Measurements from ENCODE around the gene BRF1.

BRF1 gene

GRCh38 chr14:105269405-105269804, 31.4 kb downstream of the BRF1 start:
- DNase-seq (ENCODE audit: low read depth in 2 of 3, low spot score in 1 of 3) = no peak

- no peak for DNase-seq (ENCODE audit: low read depth in 2 of 3, low spot score in 1 of 3)
Measured at GRCh38 chr14:105268736-105269354, 32.0 kb downstream of the BRF1 start.

GRCh38 chr14:105267820-105268548, 32.8 kb downstream of the BRF1 start:
- DNase-seq (ENCODE audit: low read depth in 2 of 3, low spot score in 1 of 3) = no peak

GRCh38 chr14:105261781-105262180, 39.0 kb downstream of the BRF1 start:
- no peak for DNase-seq (ENCODE audit: low read depth in 2 of 3, low spot score in 1 of 3)

GRCh38 chr14:105260959-105261358, 39.8 kb downstream of the BRF1 start:
- DNase-seq (ENCODE audit: low read depth in 2 of 3, low spot score in 1 of 3) = no peak

- no peak for DNase-seq (ENCODE audit: low read depth in 2 of 3, low spot score in 1 of 3)
Measured at GRCh38 chr14:105258846-105259245, 42.0 kb downstream of the BRF1 start.

- DNase-seq (ENCODE audit: low read depth in 2 of 3, low spot score in 1 of 3) = no peak
Measured at GRCh38 chr14:105257464-105257863, 43.3 kb downstream of the BRF1 start.

GRCh38 chr14:105256292-105256960, 44.4 kb downstream of the BRF1 start:
- no peak for DNase-seq (ENCODE audit: low read depth in 2 of 3, low spot score in 1 of 3)

GRCh38 chr14:105255021-105255507, 45.7 kb downstream of the BRF1 start:
- DNase-seq (ENCODE audit: low read depth in 2 of 3, low spot score in 1 of 3) = no peak

GRCh38 chr14:105253329-105253682, 47.5 kb downstream of the BRF1 start:
- no peak for DNase-seq (ENCODE audit: low read depth in 2 of 3, low spot score in 1 of 3)

GRCh38 chr14:105252552-105253328, 48.1 kb downstream of the BRF1 start:
- DNase-seq (ENCODE audit: low read depth in 2 of 3, low spot score in 1 of 3) = no peak

- DNase-seq (ENCODE audit: low read depth in 2 of 3, low spot score in 1 of 3) = no peak
Measured at GRCh38 chr14:105251920-105252319, 48.9 kb downstream of the BRF1 start.

GRCh38 chr14:105250986-105251385, 49.8 kb downstream of the BRF1 start:
- no peak for DNase-seq (ENCODE audit: low read depth in 2 of 3, low spot score in 1 of 3)

- no peak for DNase-seq (ENCODE audit: low read depth in 2 of 3, low spot score in 1 of 3)
Measured at GRCh38 chr14:105250008-105250366, 50.8 kb downstream of the BRF1 start.

- DNase-seq (ENCODE audit: low read depth in 2 of 3, low spot score in 1 of 3) = no peak
Measured at GRCh38 chr14:105249182-105250007, 51.4 kb downstream of the BRF1 start.

- DNase-seq (ENCODE audit: low read depth in 2 of 3, low spot score in 1 of 3) = peak; percentile 74 to 86 (median 80)
Measured at GRCh38 chr14:105248368-105249181, 52.2 kb downstream of the BRF1 start, which contains the start of gene BTBD6. TSS of gene BTBD6 (plus strand) at chr14:105248533. CDS start at chr14:105248712, 179 bp downstream.

- no peak for DNase-seq (ENCODE audit: low read depth in 2 of 3, low spot score in 1 of 3)
Measured at GRCh38 chr14:105247715-105248367, 53.0 kb downstream of the BRF1 start.

- DNase-seq (ENCODE audit: low read depth in 2 of 3, low spot score in 1 of 3) = no peak
Measured at GRCh38 chr14:105247026-105247425, 53.8 kb downstream of the BRF1 start.

- no peak for DNase-seq (ENCODE audit: low read depth in 2 of 3, low spot score in 1 of 3)
Measured at GRCh38 chr14:105244334-105244733, 56.5 kb downstream of the BRF1 start.

All from stimulated activated CD4-positive, alpha-beta T cell treated with anti-CD3 and anti-CD28 coated beads, Interleukin-12 subunit alpha, Interleukin-12 subunit beta, amount 100 ng/mL, for 48 hours (primary cell).